HG03354 (cell line): Measurements from ENCODE around the gene TPD52L1.
"Not testable (repeated sequence)": the region's sequence is repeated elsewhere in the genome, so short reads cannot be mapped to it uniquely, and the experiment has no call there.

Experiments used
- ATAC-seq: cut with Tn5 transposase; IDR thresholded peaks from one replicate; pipeline ENCODE4 v1.9.1; 2021; ENCODE audit warnings: mild to moderate bottlenecking; ENCODE audit not compliant: unreplicated experiment, poor library complexity, severe bottlenecking

Gene TPD52L1

GRCh38 chr6:125153391-125154117 is at the start of gene TPD52L1:
TPD52L1 (plus strand) TSS chr6:125153773; CDS start chr6:125153952, 179 bp downstream.
- peak; percentile 96 for ATAC-seq

GRCh38 chr6:125104425-125104824 is 49.1 kb upstream of the TPD52L1 start:
- no peak for ATAC-seq

GRCh38 chr6:125107048-125107447 is 46.5 kb upstream of the TPD52L1 start:
- ATAC-seq, result no peak

- no peak for ATAC-seq
Observed at GRCh38 chr6:125107896-125108295, 45.7 kb upstream of the TPD52L1 start.

GRCh38 chr6:125110056-125110455 is 43.5 kb upstream of the TPD52L1 start:
- no peak for ATAC-seq

GRCh38 chr6:125111219-125111983 is 42.2 kb upstream of the TPD52L1 start:
- no peak for ATAC-seq

GRCh38 chr6:125112934-125113333 is 40.6 kb upstream of the TPD52L1 start:
- no peak for ATAC-seq

- peak; percentile 73 for ATAC-seq
Observed at GRCh38 chr6:125114248-125114858, 39.2 kb upstream of the TPD52L1 start.

GRCh38 chr6:125116170-125116569 is 37.4 kb upstream of the TPD52L1 start:
- ATAC-seq, result no peak

GRCh38 chr6:125116710-125117109 is 36.9 kb upstream of the TPD52L1 start:
- no peak for ATAC-seq

- ATAC-seq, result no peak
Observed at GRCh38 chr6:125117818-125118217, 35.8 kb upstream of the TPD52L1 start.

GRCh38 chr6:125120054-125120590 is 33.5 kb upstream of the TPD52L1 start:
- no peak for ATAC-seq

GRCh38 chr6:125121894-125122293 is 31.7 kb upstream of the TPD52L1 start:
- no peak for ATAC-seq

GRCh38 chr6:125123051-125123450 is 30.5 kb upstream of the TPD52L1 start:
- no peak for ATAC-seq

GRCh38 chr6:125123468-125124048 is 30.0 kb upstream of the TPD52L1 start:
- ATAC-seq, result no peak

- no peak for ATAC-seq
Observed at GRCh38 chr6:125124049-125124669, 29.4 kb upstream of the TPD52L1 start.

GRCh38 chr6:125125856-125126255 is 27.7 kb upstream of the TPD52L1 start:
- ATAC-seq, result not testable (repeated sequence)

GRCh38 chr6:125129354-125129753 is 24.2 kb upstream of the TPD52L1 start:
- ATAC-seq, result no peak

- no peak for ATAC-seq
Observed at GRCh38 chr6:125132058-125132457, 21.5 kb upstream of the TPD52L1 start.

GRCh38 chr6:125136378-125136777 is 17.2 kb upstream of the TPD52L1 start:
- no peak for ATAC-seq
